ENCODE data around the gene PTPRM.

Gene PTPRM

DNA sequence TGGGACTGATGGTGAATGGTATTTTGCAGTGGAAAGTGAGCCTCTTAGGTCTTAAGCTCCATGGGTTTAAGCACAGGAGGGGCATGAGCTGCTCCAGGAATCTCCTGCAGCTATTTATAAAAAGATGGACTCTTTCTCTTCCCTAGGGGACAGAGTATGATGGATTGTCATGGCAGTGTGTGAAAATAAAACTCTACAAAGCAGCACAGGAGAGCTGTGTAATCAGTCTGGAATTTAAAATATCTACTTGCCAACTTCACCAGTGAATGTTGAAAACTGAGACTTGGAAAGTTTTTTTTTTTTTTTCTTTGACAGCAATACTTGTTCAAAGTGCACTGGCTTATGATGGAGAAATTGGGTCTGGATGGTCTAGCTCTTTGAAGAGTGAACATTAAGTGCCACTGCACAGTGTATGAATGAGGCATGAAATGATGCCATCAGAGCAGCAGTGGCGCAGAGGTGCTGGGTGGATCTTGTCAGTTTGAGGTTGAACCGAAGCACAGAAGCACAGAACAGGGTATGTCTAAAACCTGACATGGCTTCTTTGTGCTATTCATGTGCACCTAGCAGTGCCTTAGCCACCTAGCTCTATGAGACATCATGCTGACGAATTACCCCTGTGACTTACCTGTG lies 245.4 kb downstream of the PTPRM start:
- H3K4me3 ChIP-seq: no peak overlapping the region
- DNase-seq: no peak
- intact Hi-C loops (cut with DNase I; ENCODE audit: low total_unique reads): no loop called here

GRCh38 chr18:7813131-7813530 lies 246.0 kb downstream of the PTPRM start:
- no peaks in the 10 kb centered on the region for H3K27me3 ChIP-seq
- peaks cover 0 to 12% (median 0%) of the 10 kb centered on the region in 3 donors for H3K36me3 ChIP-seq
- no peak overlapping the region for H3K4me3 ChIP-seq
- peaks cover 0 to 23% (median 3%) of the 10 kb centered on the region in 4 donors for H3K4me1 ChIP-seq
- H3K9me3 ChIP-seq: peaks cover 0 to 15% (median 13%) of the 10 kb centered on the region in 3 donors
- H3K27ac ChIP-seq: no peak overlapping the region
- no peak for DNase-seq
- intact Hi-C loops (cut with DNase I; ENCODE audit: low total_unique reads): no loop called here
- TF ChIP-seq, protein P1, sequence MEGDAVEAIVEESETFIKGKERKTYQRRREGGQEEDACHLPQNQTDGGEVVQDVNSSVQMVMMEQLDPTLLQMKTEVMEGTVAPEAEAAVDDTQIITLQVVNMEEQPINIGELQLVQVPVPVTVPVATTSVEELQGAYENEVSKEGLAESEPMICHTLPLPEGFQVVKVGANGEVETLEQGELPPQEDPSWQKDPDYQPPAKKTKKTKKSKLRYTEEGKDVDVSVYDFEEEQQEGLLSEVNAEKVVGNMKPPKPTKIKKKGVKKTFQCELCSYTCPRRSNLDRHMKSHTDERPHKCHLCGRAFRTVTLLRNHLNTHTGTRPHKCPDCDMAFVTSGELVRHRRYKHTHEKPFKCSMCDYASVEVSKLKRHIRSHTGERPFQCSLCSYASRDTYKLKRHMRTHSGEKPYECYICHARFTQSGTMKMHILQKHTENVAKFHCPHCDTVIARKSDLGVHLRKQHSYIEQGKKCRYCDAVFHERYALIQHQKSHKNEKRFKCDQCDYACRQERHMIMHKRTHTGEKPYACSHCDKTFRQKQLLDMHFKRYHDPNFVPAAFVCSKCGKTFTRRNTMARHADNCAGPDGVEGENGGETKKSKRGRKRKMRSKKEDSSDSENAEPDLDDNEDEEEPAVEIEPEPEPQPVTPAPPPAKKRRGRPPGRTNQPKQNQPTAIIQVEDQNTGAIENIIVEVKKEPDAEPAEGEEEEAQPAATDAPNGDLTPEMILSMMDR (IDR thresholded peaks at IDR 0.05): no peak

More for the DNA sequence above, 245.4 kb downstream of the PTPRM start:
- Histone ChIP-seq H3K4me1 (peaks cover 0 to 23% (median 3%) of the 10 kb centered on the region in 4 donors), H3K36me3 (peaks cover 0 to 12% (median 0%) of the 10 kb centered on the region in 3 donors), H3K27ac (no peak overlapping the region), H3K9me3 (peaks cover 0 to 15% (median 13%) of the 10 kb centered on the region in 3 donors), H3K27me3 (no peaks in the 10 kb centered on the region)
- TF ChIP-seq, protein P1 (IDR thresholded peaks at IDR 0.05): no peak

DNA sequence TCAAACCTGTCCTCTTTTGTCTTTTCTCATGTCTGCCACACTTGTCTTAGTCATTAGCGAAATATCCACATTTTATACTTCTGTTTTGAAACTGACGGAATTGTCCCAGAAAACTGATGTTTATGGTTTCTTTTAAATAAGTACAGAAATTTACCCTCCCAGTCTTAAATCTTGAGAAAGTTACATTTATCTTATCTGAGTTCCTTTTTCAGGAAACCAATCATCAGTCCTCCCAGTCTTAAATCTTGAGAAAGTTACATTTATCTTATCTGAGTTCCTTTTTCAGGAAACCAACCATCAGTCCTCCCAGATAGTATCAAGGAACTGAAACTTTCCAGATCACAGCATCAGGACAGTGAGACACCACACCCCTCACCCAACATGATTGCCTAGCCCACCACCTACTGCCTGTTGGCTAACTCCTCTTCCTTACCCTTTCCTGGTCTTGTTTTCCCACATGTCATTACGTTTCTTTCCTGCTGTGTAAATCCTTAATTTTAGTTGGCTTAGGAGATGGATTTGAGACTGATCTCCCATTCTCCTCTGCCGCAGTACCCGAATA lies 247.7 kb downstream of the PTPRM start:
- TF ChIP-seq, protein P1 (IDR thresholded peaks at IDR 0.05): no peak
- no peak for DNase-seq
- peaks cover 0 to 15% (median 13%) of the 10 kb centered on the region in 3 donors for H3K9me3 ChIP-seq
- no peak overlapping the region for H3K4me3 ChIP-seq
- peaks cover 0 to 23% (median 3%) of the 10 kb centered on the region in 4 donors for H3K4me1 ChIP-seq
- H3K27me3 ChIP-seq: no peaks in the 10 kb centered on the region
- peaks cover 0 to 12% (median 0%) of the 10 kb centered on the region in 3 donors for H3K36me3 ChIP-seq
- H3K27ac ChIP-seq: no peak overlapping the region
- intact Hi-C loops (cut with DNase I; ENCODE audit: low total_unique reads): no loop called here

- TF ChIP-seq, protein P1 (IDR thresholded peaks at IDR 0.05): no peak
- intact Hi-C loops (cut with DNase I; ENCODE audit: low total_unique reads): no loop called here
- Histone ChIP-seq H3K36me3 (peaks cover 0 to 12% (median 0%) of the 10 kb centered on the region in 3 donors), H3K27me3 (no peaks in the 10 kb centered on the region), H3K4me1 (peaks cover 0 to 25% (median 3%) of the 10 kb centered on the region in 4 donors), H3K27ac (no peak overlapping the region), H3K4me3 (no peak overlapping the region), H3K9me3 (peaks cover 0 to 15% (median 13%) of the 10 kb centered on the region in 3 donors)
- no peak for DNase-seq
Observed at GRCh38 chr18:7815787-7816186, 248.7 kb downstream of the PTPRM start.

DNA sequence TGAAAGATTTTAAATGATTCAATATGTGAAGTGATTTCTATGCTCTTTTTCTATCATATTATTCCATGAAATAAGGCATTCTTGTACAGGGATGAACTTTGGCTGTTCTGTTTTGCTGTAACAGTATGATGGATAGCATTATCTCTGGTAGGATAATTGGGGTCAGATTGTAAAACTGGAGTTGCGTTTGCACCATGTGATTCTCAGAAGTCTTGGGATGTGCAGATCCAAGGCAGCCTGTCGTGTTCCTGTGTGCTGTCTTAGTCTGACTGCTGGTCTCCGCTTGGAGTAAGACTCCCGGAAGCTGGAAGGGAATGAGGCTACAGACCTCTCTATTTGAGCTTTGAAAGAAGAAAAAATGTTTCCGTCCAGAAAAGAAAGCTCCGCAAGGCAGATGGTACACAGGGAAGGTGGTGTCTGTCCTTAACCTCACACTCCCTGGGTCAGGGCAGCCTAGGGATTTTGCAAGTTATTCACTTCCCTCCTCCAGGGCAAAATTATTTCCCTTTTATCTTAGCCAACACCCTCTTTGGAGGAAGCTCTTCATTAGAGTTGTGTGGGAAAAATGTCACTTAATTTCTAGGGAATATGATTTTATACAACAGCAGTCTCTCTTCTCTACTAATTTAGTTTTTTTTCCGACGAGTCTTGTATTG lies 250.6 kb downstream of the PTPRM start:
- no peak for DNase-seq
- H3K36me3 ChIP-seq: peaks cover 0 to 12% (median 0%) of the 10 kb centered on the region in 3 donors
- TF ChIP-seq, protein P1 (IDR thresholded peaks at IDR 0.05): no peak
- intact Hi-C loops (cut with DNase I; ENCODE audit: low total_unique reads): no loop called here
- peaks cover 0 to 15% (median 13%) of the 10 kb centered on the region in 3 donors for H3K9me3 ChIP-seq
- no peak overlapping the region for H3K27ac ChIP-seq
- no peak overlapping the region for H3K4me3 ChIP-seq
- peaks cover 0 to 24% (median 6%) of the 10 kb centered on the region in 4 donors for H3K4me1 ChIP-seq
- H3K27me3 ChIP-seq: no peaks in the 10 kb centered on the region

Data from tibial artery (tissue), 4 donors.